PC-3 (cell line): ENCODE data around the gene SOBP.

Source experiments
- EZH2 ChIP-seq: fragments of 300-600 bp; sonication (generic); IDR thresholded peaks from one replicate; pipeline ENCODE4 v1.6.1; 2017; ENCODE audit warnings: antibody characterized with exemption, mild to moderate bottlenecking, low read length; ENCODE audit not compliant: unreplicated experiment
- TF ChIP-seq, protein P1 (sequence below): fragments of 300-600 bp; sonication (generic); conservative IDR thresholded peaks from 2 replicates; pipeline ENCODE4 v1.5.1; 2017; ENCODE audit warnings: antibody characterized with exemption, low read depth, mild to moderate bottlenecking, low read length

DNA sequence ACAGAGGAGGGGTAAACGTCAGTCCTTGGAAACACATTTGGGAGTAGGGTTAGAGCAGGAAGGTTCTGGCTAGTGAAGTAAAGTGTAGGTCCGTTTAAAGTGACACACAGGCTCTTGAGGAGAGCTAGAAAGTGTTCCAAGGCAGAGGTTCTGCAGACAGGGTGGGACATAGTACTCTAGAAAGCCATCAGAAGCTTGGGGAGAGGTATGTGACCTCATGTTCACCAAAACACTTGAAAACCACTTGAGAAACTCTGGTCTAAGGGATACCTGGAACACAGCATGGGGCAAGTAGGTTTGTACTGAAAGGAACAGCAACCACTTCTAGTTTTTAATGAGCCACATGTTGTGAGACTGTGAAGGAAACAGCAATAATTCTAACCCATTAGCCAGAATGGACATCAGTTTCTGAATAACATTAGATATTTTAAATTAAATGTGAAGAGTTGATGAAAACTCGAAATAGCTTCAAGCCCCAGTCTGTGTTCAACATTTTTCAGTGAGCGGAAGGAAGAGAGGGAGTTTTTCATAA is 49.0 kb downstream of the SOBP start:
- TF ChIP-seq, protein P1, sequence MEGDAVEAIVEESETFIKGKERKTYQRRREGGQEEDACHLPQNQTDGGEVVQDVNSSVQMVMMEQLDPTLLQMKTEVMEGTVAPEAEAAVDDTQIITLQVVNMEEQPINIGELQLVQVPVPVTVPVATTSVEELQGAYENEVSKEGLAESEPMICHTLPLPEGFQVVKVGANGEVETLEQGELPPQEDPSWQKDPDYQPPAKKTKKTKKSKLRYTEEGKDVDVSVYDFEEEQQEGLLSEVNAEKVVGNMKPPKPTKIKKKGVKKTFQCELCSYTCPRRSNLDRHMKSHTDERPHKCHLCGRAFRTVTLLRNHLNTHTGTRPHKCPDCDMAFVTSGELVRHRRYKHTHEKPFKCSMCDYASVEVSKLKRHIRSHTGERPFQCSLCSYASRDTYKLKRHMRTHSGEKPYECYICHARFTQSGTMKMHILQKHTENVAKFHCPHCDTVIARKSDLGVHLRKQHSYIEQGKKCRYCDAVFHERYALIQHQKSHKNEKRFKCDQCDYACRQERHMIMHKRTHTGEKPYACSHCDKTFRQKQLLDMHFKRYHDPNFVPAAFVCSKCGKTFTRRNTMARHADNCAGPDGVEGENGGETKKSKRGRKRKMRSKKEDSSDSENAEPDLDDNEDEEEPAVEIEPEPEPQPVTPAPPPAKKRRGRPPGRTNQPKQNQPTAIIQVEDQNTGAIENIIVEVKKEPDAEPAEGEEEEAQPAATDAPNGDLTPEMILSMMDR: no peak
- TF ChIP-seq EZH2: no peak
